Esophagus squamous epithelium (tissue), 4 donors: ENCODE results near the gene RPL26.

Experiments used
- CTCF ChIP-seq, 6 experiments: fragments of 450-650 bp in 4 of 6; fragments of 200-600 bp in 2 of 6; sonication (generic) in 2 of 6; IDR thresholded peaks; one replicate each; pipeline ENCODE4 v1.5.1; 2016 to 2019; ENCODE audit warnings: antibody characterized with exemption in 6 of 6, mild to moderate bottlenecking in 4 of 6, moderate library complexity in 4 of 6
- POLR2A ChIP-seq, 4 donors: fragments of 450-650 bp; IDR thresholded peaks; one replicate each; pipeline ENCODE4 v1.6.1; 2017; ENCODE audit warnings: antibody characterized with exemption in 4 of 4, mild to moderate bottlenecking in 4 of 4, moderate library complexity in 3 of 4

- TF ChIP-seq CTCF (IDR thresholded peaks at IDR 0.05) = no peak
- TF ChIP-seq POLR2A (IDR thresholded peaks at IDR 0.05) = no peak
Observed at GRCh38 chr17:8413328-8413727, 30.3 kb upstream of the RPL26 start.
